GM18873 (cell line): ENCODE measurements around the gene RGL1.
A peak's percentile ranks its signal among the peaks of the same experiment; 100 is the strongest.

ENCODE experiments used
- ATAC-seq: cut with Tn5 transposase; IDR thresholded peaks from one replicate; pipeline ENCODE4 v1.9.1; 2021; ENCODE audit warnings: mild to moderate bottlenecking, moderate library complexity, moderate number of reproducible peaks; ENCODE audit not compliant: unreplicated experiment, low FRiP score

Gene RGL1

DNA sequence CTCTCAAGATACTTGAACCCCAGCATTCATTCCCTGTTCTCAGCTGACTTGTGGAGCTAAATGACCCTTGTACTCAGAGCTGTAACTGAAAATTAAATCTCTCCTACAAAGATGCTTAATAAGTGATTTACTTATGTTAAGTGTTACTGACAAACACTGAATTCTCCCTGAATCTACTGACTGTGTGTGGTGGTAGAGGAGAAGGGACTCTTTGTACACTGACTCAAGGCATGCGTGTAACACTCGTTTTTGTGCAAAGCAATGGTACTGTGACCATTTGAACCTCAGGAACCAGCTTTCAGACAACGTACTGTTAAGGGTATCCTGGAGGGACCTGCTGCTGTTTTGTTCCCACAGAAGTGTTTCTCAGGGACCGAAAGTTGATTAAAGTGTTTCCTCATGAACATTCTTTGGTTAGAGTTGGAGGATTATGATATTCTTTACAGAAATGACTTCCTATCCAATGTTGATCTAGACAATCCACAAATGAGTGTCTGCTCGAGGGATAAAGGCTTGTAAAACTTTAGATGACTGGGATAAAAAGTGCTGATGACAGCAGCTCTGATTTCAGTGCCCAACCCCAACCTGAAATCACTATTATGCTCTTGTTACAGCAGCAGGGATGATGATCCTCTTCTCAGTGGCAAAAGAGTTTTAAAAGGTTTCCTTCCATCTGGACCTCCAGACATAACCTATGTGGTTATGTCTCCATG lies 12.8 kb downstream of the RGL1 start:
- ATAC-seq = no peak

DNA sequence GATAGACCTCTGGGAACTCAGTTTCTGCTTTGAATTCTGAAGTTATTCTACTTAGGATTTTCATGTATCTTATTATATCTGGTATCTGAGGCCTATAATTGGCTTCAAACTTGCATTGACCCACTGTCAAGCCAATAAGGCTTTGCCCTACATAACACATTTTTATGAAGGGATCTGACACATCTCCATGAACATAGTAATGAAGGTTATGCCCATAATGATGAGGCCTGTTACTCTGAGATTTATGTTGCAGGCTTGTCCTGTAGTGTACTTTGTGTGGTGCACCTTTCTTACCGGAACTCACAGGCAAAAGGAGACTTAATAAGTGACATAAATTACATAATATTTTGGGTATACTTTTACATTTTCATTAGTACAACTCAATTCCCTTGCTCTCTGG lies 14.1 kb downstream of the RGL1 start:
- no peak for ATAC-seq

DNA sequence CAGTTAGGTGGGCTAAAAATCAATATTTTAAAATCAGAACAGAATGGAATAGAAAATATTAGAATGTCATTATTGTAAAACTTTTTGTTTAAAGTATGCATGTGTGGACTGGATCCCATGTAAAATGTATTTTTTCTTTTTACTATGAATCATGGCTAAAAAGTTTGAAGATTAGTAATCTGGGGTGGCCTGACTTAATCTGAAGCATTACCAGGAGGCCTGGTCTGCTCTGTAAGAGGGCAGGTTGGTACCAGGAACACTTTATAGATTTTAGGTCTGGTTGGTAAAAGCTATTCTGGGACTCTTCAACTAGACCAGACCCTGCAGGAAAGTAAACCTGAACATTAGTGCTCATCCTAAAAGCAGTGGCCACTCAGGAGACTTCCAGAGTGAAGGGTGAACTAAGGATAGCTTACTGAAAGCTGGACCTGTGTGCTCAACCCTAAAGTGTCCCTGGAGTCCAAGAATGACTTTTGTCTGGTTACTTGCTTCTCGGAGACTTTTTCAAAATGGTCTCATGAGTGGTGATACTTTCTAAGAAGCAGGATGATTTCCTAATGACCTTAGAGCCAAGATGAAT lies 16.5 kb downstream of the RGL1 start:
- ATAC-seq = no peak

DNA sequence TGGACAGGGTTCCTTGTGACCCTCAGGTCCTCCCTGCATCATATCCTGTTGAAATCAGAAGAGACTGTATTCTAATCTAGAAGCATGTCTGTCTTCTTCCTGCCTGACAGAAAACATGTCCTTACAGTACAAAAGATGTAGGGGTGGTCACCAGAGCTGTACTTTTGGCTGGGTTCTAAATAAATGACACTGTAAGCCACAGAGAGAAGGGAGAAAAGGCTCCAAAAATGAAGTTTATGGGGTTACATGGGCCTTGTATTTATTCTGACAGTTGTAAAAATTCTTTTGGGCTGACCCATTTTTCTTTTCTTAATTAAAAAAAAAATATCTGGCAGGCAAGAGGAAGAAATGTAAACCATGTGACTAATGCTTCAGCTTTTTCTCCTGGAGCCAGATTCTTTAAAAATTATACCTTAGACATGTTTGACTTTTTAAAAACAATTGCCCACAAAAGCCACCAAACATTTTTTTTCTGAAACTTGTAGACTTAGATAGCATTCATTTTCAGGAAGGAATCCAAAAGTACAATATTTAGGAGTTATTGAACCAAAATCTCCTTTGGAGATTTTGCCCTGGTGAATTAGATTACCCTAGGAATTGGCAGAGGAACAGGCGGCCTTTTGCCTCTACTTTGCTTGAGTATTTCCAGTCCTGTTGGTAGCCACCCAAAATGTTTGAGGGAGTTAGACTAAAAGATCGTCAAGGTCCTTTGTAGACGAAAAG lies 17.1 kb downstream of the RGL1 start:
- no peak for ATAC-seq

DNA sequence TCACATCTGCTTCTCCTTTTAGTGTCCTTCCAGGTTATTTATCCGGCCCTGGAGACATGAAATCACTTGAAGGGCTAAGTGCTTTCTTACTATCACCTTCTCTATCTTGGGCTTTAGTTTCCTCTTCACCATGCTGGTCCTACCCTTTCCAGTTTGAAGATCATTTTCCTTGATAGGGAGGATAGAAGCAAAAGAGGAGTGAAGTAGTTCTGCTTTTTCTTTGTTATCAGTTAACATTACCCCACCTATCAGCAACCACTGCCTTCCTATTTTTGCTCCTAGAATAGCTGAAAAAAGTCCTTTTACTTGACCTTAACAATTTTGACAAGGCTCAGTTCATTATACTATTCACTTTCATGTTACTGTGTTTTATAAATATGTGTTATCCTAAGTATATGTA lies 19.4 kb downstream of the RGL1 start:
- no peak for ATAC-seq

DNA sequence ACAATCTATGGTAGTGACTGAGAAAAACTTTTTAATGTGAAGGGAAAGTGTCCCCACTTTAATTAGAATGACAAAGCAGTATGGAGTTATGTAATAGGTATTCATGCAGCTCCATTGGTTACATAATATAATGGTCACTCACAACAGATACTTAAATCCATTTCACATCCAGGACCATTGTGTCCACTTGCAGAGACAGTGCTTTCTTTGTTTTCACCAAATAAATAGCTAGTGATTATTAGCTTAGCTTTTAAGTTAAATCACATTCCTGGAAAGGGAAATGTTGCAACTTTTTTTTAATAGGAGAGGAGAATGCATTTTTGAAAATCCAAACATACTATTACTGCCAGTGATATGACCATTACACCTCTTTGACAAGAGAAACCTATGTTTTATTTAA lies 22.9 kb downstream of the RGL1 start:
- no peak for ATAC-seq

DNA sequence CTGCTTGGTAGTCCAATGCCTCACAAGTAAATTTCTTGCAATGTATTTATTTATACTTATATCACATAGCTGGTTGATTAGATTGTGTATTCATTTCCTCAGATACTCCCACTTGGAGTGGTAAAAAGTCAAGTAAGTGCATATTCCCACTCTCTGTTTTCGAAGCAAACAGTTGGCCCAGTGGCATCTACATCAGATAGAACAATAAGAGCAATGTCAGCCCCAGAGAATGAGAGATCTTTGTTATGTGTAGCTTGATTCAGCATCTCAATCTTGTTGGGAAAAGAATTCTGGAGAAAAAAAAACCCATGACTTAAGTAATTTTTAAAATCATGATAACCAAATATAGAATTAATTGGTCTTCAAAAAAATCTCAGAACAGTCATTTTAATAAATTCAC lies 25.5 kb downstream of the RGL1 start:
- ATAC-seq = no peak

DNA sequence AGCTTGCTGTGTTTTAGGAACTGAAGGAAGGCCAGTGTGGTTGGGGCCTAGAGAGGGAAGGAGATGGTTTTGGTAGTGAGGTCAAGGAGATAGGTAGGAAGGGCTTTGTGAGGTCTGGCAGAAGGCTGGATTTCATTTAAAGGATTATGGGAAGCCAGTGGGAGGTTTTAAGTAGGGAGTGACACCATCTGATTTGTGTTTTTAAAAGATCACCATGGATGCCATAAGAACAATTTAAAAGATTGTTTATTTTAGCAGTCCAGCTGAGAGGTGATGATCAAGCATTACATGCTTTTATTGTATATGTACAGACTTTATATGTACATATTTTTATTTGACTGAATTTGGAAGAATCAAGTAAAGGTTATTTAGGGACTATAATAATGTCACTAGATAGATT lies 26.4 kb downstream of the RGL1 start:
- no peak for ATAC-seq

DNA sequence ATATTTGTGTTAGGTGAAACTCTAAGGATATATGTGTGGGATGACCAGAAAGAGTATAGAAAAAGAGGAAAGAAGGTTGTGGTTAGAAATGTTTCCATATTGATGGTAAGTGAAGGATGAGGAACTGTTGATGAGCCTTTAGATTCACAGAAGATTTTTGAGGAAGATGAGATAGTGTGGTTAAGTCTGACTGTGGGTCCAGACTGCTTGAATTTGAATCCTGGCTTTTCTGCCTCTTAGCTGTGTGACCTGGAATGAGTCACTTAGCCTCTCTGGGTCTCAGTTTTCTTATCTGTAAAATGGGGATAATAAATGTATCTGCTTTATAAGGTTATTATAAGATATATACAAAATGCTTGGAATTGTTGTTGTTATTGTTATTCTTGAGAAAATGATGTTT lies 27.5 kb downstream of the RGL1 start:
- ATAC-seq = no peak

DNA sequence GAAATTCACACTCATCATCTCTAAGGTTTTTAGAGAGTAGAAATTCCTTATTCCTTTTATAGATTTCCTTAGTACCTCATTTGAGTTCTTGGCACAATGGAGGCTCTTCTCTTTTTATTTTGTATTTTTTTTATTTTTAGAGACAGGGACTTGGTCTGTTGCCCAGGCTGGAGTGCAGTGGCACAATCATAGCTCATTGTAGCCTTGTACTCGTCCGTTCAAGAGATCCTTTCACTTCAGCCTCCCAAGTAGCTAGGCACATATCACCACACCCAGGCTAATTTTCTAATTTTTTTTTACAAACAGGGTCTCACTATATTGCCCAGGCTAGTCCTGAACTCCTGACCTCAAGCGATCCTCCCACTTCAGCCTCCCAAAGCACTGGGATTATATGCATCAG lies 29.6 kb downstream of the RGL1 start:
- no peak for ATAC-seq

DNA sequence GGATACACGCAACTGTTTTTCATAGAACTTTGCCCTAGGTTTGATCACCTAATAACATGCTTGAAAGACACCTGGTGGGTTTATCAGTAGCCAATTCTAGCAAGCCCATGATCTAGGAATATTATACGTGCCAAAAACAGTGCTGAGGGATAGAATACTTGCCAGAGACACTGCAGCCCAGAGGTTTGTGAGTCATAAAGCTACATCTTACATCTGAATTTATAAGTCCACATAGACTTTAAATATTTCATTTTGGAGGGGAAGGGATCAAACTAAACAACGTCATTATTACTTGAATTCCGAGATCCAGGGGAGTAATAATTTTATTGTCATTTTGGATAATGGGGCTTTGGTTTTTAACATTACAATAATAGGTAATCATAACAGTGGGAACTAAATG lies 31.7 kb downstream of the RGL1 start:
- no peak for ATAC-seq

DNA sequence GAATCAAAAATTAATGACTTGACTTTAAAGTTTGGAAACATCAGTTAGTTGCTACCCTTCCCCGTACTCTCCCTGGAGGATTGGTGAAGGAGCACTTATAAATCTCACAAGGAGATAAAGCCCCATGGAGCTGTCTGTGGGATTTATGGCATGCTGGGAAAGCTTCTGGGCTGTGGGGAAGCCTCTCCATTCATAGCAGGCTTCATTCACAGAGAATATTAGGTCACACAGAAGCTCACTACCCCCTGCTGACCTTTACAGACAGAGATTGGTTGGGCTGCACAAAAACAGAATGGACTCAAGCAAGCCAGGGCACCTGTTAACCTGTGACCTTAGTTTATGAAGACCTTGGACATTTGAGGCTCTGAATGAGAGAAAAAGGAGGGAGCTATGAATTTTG lies 32.1 kb downstream of the RGL1 start:
- no peak for ATAC-seq

DNA sequence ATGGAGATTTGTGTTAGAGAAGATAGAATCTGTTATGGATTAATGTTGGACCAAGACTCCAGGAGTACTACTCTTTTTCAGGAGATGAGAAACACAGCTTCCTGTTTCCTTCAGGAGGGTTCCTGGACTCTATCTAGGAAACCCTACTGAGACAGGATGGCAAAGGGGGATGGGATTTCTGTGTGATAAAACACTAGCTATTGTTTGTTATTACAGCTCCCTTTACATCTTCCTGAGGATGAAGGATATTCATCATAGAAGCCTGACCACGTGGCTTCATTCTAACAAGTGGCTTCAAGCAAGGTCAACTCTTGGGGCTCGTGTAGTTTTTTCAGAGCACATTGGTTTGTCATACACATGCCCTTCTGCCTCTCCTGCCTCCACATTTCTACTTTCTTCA lies 33.3 kb downstream of the RGL1 start:
- ATAC-seq = no peak

DNA sequence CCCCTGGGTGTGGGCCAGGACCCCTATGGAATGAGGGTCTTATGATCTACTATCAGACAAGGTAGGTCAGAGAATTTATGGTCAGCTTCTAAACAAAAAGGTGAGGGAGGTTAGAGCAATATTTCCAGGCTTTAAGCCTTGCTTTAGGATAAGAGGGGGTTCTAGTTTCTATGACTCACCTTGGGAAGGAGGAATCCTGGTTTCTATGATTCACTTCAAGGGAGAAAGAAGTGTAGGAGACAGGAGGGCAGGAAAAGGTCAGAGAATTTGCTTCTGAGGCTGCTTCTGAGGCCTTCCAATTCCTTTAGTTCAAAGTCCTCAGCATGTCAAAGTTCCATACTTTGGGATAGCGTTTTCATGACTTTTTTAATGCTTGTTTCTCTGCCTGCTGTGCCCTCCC lies 35.2 kb downstream of the RGL1 start:
- no peak for ATAC-seq

DNA sequence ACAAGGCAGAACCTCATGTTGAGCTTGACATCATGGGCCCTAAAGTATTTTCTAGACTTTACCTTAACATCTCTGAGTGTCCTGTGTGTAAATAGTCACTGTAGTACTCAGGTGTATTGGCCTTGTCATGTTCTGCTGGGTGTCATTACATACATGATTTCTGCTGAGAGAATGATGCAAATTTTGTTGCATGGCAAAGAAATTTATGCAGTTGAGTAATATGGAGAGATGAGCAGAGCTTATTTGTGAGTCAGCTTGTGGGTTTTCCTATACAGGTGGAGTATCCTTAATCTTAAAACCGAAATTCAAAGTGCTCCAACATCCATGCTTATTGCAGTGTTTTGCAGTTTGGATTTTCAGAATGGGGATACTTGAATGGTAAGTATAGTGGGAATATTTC lies 36.6 kb downstream of the RGL1 start:
- ATAC-seq = peak; percentile 56

DNA sequence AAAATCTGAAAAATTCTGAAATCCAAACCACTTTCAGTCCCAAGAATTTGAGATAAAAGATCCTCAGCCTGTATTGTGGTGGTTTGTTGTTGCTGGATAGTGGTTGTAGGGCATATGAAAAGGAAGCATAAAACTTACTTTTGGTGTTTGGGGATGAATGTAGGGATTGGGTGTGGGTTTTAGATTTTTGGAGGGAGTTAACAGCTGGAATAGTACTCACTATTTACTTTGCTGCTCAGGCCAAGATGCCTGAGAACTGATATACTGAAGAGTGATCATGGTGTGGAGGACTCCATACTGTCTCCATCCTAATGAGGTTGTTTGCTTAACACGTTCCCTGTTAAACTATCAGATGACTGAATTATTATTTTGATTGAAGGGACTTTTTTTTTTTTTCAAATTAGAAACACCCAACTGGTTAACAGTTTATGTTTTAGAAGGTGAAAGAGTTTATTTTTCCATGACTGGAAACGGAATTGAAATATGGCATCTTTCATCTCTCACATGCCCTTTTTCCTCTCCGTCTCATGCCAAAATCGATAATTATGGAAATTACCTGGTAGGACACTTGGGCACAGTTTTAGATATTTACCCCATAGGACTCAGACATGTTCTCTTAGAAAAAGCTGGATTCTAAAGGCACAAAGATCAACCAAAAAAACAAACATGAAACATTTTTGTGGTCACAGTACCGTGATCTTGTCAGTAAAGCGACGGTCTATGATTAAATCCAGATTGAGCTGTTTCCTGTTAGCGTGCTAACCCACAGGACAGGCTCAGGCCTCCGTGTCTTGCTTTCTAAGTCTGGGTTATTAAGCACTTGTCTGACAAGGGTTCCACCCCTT lies 37.3 kb downstream of the RGL1 start:
- ATAC-seq = peak; percentile 84

DNA sequence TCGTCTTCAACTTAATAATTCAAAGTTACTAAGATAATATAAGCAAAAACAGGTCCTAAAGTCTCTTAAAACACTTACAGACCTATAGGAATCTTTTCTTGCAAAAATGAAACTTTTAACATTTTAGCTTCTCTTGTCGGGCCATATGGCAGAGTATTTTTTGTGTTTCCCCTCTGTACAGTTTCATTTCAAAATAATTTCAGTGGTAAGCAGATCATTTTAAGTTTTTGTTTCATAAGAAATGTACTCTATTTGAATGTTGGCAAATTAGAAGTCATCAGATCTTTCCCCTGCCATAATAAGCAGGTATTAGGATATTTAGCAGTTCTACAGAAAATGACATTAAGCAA lies 37.9 kb downstream of the RGL1 start:
- ATAC-seq = peak; percentile 32

DNA sequence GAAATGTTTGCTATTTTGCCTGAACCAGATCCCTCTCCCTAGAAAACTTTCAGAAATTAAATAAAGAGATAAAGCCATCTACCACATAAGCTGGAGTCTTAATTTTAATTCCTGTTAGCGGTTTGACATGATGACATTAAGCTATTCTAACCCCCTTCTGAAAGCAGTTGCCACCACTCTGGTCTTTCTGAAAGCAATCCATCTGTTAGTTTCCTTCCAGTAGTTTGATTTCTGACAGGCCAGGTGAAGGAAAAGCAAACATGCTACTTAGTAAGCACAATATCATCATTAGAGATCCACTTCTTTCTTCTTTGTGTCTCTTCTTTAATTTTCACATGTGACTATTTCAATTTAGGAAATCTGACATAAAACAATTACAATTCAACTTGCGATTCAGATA lies 39.9 kb downstream of the RGL1 start:
- ATAC-seq = no peak

DNA sequence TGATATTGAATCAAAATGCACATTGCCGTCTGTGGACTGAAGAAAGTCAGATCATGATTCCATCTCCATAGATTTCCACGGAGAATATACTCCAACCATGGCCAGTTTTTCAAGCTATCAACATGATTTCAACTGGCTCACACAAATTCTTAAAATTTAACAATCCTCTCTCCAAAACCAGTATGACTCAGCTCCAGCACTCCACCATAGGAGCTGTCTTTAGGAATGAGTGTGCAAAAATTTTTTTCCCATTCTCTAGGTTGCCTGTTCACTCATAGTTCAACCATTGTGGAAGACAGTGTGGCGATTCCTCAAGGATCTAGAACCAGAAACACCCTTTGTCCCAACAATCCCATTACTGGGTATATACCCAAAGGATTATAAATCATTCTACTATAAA lies 40.8 kb downstream of the RGL1 start:
- no peak for ATAC-seq

DNA sequence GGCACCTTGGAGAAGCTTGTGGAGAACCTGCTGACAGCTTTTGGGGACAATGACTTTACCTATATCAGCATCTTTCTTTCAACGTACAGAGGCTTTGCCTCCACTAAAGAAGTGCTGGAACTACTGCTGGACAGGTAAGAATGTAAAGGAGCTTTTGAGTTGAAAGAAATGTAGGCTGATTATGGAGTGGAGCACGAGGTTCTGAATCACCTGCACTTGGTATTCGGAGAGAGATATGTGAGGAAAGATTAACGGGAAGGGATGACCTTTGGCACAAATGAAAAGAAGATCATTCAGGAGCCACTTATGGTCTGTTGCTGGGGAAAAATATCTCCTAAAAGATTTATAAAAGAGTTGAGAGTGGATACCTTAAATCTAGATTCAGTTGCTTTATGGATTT lies 42.7 kb downstream of the RGL1 start:
- no peak for ATAC-seq

DNA sequence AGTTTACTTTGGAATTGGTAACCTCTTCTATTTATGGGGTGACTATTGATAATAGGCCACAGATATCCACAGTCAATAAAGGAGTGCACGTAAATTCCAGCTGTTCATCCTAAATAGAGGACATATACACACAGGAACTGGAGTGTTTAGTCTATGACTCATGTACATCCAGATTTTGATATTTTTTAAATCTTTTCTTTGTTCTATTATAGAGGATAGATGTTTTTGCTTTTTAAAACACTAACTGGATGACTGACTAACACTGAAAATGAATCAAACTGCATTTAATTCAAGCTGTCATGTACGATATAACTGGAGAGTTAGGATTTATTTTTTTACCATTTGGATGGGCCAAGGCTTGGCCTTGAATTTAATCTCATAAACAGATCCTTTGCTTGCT lies 45.9 kb downstream of the RGL1 start:
- ATAC-seq = no peak
